Activated CD4-positive, CD25-positive, alpha-beta regulatory T cell treated with anti-CD3 and anti-CD28 coated beads, Interleukin-2, amount 50 U/mL, for 24 hours (primary cell): Measurements from ENCODE around the gene IQUB.
"Not testable (repeated sequence)": the region's sequence is repeated elsewhere in the genome, so short reads cannot be mapped to it uniquely, and the experiment has no call there.

Source experiments
- ATAC-seq, 2 donors: fragments of 150-1000 bp; cut with Tn5 transposase; one replicate each; pipeline ENCODE4 v1.10.0; 2021; ENCODE audit warnings: mild to moderate bottlenecking in 1 of 2, moderate library complexity in 1 of 2

IQUB gene

GRCh38 chr7:123407951-123408350 is 126.4 kb downstream of the IQUB start:
- ATAC-seq = not testable (repeated sequence)
